Astrocyte (in vitro differentiated cells and primary cell): ENCODE measurements around the gene MYRIP. TPM values are rescaled to one million over a fixed set of nuclear protein-coding genes. Genes with fewer than 3 reads are reported as not detected.
"Not testable (repeated sequence)": the region's sequence is repeated elsewhere in the genome, so short reads cannot be mapped to it uniquely, and the experiment has no call there.

Experiments used
- DNase-seq: peaks from one replicate; pipeline ENCODE4 v3.0.0-alpha.2; 2010; ENCODE audit warnings: low read depth
- FAIRE-seq: peaks from 2 replicates; lab custom pipeline; 2011; peaks lifted over from hg19 to GRCh38; lab: Jason Lieb, UNC
- H2AFZ ChIP-seq: 2 replicates; pipeline ENCODE4 v1.6.0; 2012; ENCODE audit warnings: low read depth, low read length, inconsistent platforms
- H3K27ac ChIP-seq: 2 replicates; pipeline ENCODE4 v1.5.1; 2011; ENCODE audit warnings: low read depth, low read length, inconsistent platforms
- H3K27me3 ChIP-seq: 2 replicates; pipeline ENCODE4 v1.6.0; 2011; ENCODE audit warnings: low read length, inconsistent platforms; ENCODE audit not compliant: insufficient read depth
- H3K36me3 ChIP-seq: 2 replicates; pipeline ENCODE4 v1.5.1; 2011; ENCODE audit warnings: low read length, inconsistent platforms; ENCODE audit not compliant: insufficient read depth
- H3K4me1 ChIP-seq: 2 replicates; pipeline ENCODE4 v1.5.1; 2011; ENCODE audit warnings: low read length, inconsistent platforms; ENCODE audit not compliant: insufficient read depth
- H3K4me2 ChIP-seq: 2 replicates; pipeline ENCODE4 v1.6.0; 2012; ENCODE audit warnings: low read length, inconsistent platforms
- H3K4me3 ChIP-seq: 2 replicates; pipeline ENCODE4 v1.5.1; 2011; ENCODE audit warnings: low read depth, mild to moderate bottlenecking, low read length, inconsistent platforms; ENCODE audit not compliant: insufficient read depth
- H3K79me2 ChIP-seq: 2 replicates; pipeline ENCODE4 v1.6.0; 2012; ENCODE audit warnings: mild to moderate bottlenecking, low read length, inconsistent platforms; ENCODE audit not compliant: insufficient read depth
- H3K9ac ChIP-seq: 2 replicates; pipeline ENCODE4 v1.6.0; 2012; ENCODE audit warnings: mild to moderate bottlenecking, low read length, inconsistent platforms
- H3K9me3 ChIP-seq: 2 replicates; pipeline ENCODE4 v1.5.1; 2012; ENCODE audit warnings: low read depth, mild to moderate bottlenecking, low read length, inconsistent platforms; ENCODE audit not compliant: insufficient read depth
- H4K20me1 ChIP-seq: 2 replicates; pipeline ENCODE4 v1.6.0; 2012; ENCODE audit warnings: low read length, inconsistent platforms; ENCODE audit not compliant: insufficient read depth
- H3K27ac Mint-ChIP-seq: one replicate; pipeline ENCODE4 v1.8.0; 2021; ENCODE audit warnings: mild to moderate bottlenecking, mixed read lengths; ENCODE audit not compliant: unreplicated experiment
- H3K27me3 Mint-ChIP-seq: one replicate; pipeline ENCODE4 v1.8.0; 2021; ENCODE audit warnings: low read depth, mixed read lengths; ENCODE audit not compliant: unreplicated experiment
- H3K36me3 Mint-ChIP-seq: one replicate; pipeline ENCODE4 v1.8.0; 2021; ENCODE audit warnings: low read depth, mixed read lengths; ENCODE audit not compliant: unreplicated experiment
- H3K4me1 Mint-ChIP-seq: one replicate; pipeline ENCODE4 v1.8.0; 2021; ENCODE audit warnings: low read depth, mixed read lengths; ENCODE audit not compliant: unreplicated experiment
- H3K4me3 Mint-ChIP-seq: one replicate; pipeline ENCODE4 v1.8.0; 2021; ENCODE audit warnings: mild to moderate bottlenecking, moderate library complexity, mixed read lengths; ENCODE audit not compliant: unreplicated experiment
- H3K9me3 Mint-ChIP-seq: one replicate; pipeline ENCODE4 v1.8.0; 2021; ENCODE audit warnings: mild to moderate bottlenecking, mixed read lengths; ENCODE audit not compliant: unreplicated experiment
- EZH2 ChIP-seq: IDR thresholded peaks from 2 replicates; pipeline ENCODE4 v1.6.1; 2012; ENCODE audit warnings: mild to moderate bottlenecking, low read length, inconsistent platforms; ENCODE audit not compliant: insufficient read depth
- total RNA-seq: library from RNA; stranded (reverse); gene quantifications from 2 replicates; pipeline ENCODE4 v1.2.1, GENCODE V29; 2021
- TF ChIP-seq, protein P1 (sequence below): IDR thresholded peaks from 2 replicates; pipeline ENCODE4 v1.5.1; 2011; ENCODE audit warnings: low read depth, mild to moderate bottlenecking, inconsistent platforms, low read length, moderate library complexity; ENCODE audit not compliant: insufficient read depth

The MYRIP gene
- total RNA-seq, 1 donor from 2014 or later: 0.07 TPM

GRCh38 chr3:40079847-40080240, 270.4 kb downstream of the MYRIP start:
- no peaks in the 10 kb centered on the region for H4K20me1 ChIP-seq
- Mint-ChIP-seq H3K4me3 (no peak overlapping the region), H3K27ac (peak overlapping the region; percentile 54), H3K27me3 (no peaks in the 10 kb centered on the region), H3K36me3 (no peaks in the 10 kb centered on the region), H3K9me3 (no peaks in the 10 kb centered on the region), H3K4me1 (peaks cover 19% of the 10 kb centered on the region)
- DNase-seq (peak; percentile 18), FAIRE-seq (no peak)
- no peak overlapping the region for H3K9ac ChIP-seq
- H3K4me1 ChIP-seq: peaks cover 8% of the 10 kb centered on the region
- no peaks in the 10 kb centered on the region for H3K9me3 ChIP-seq
- TF ChIP-seq, protein P1, sequence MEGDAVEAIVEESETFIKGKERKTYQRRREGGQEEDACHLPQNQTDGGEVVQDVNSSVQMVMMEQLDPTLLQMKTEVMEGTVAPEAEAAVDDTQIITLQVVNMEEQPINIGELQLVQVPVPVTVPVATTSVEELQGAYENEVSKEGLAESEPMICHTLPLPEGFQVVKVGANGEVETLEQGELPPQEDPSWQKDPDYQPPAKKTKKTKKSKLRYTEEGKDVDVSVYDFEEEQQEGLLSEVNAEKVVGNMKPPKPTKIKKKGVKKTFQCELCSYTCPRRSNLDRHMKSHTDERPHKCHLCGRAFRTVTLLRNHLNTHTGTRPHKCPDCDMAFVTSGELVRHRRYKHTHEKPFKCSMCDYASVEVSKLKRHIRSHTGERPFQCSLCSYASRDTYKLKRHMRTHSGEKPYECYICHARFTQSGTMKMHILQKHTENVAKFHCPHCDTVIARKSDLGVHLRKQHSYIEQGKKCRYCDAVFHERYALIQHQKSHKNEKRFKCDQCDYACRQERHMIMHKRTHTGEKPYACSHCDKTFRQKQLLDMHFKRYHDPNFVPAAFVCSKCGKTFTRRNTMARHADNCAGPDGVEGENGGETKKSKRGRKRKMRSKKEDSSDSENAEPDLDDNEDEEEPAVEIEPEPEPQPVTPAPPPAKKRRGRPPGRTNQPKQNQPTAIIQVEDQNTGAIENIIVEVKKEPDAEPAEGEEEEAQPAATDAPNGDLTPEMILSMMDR: no peak
- TF ChIP-seq EZH2: no peak
- no peaks in the 10 kb centered on the region for H3K79me2 ChIP-seq
- H3K4me3 ChIP-seq: no peak overlapping the region
- H3K4me2 ChIP-seq: peak overlapping the region; percentile 17
- no peaks in the 10 kb centered on the region for H3K36me3 ChIP-seq
- H3K27ac ChIP-seq: peak overlapping the region; percentile 37
- H3K27me3 ChIP-seq: no peaks in the 10 kb centered on the region
- no peak overlapping the region for H2AFZ ChIP-seq

GRCh38 chr3:40083066-40083465, 273.7 kb downstream of the MYRIP start:
- Histone ChIP-seq H3K27me3 (no peaks in the 10 kb centered on the region), H3K9me3 (no peaks in the 10 kb centered on the region), H3K4me3 (no peak overlapping the region), H3K79me2 (no peaks in the 10 kb centered on the region), H4K20me1 (no peaks in the 10 kb centered on the region), H3K4me2 (no peak overlapping the region), H3K4me1 (peaks cover 8% of the 10 kb centered on the region), H3K27ac (no peak overlapping the region), H2AFZ (no peak overlapping the region), H3K36me3 (no peaks in the 10 kb centered on the region), H3K9ac (no peak overlapping the region)
- FAIRE-seq (no peak), DNase-seq (no peak)
- no peaks in the 10 kb centered on the region for H3K9me3 Mint-ChIP-seq
- H3K4me3 Mint-ChIP-seq: no peak overlapping the region
- H3K27ac Mint-ChIP-seq: no peak overlapping the region
- H3K27me3 Mint-ChIP-seq: no peaks in the 10 kb centered on the region
- no peak for TF ChIP-seq EZH2
- TF ChIP-seq, protein P1: no peak
- H3K4me1 Mint-ChIP-seq: peaks cover 28% of the 10 kb centered on the region
- H3K36me3 Mint-ChIP-seq: no peaks in the 10 kb centered on the region

GRCh38 chr3:40084424-40084823, 275.0 kb downstream of the MYRIP start:
- DNase-seq, H3K27ac ChIP-seq, H2AFZ ChIP-seq, H3K36me3 Mint-ChIP-seq, FAIRE-seq, H3K79me2 ChIP-seq, H3K27ac Mint-ChIP-seq, H3K4me1 ChIP-seq, H3K27me3 ChIP-seq, H3K4me3 Mint-ChIP-seq, H3K9me3 ChIP-seq, H4K20me1 ChIP-seq, H3K4me2 ChIP-seq, H3K27me3 Mint-ChIP-seq, H3K36me3 ChIP-seq, H3K9me3 Mint-ChIP-seq, H3K9ac ChIP-seq, H3K4me3 ChIP-seq: not testable (repeated sequence)
- peaks cover 23% of the 10 kb centered on the region for H3K4me1 Mint-ChIP-seq
